ENCODE data around the gene MAP4K1.

MAP4K1 gene

DNA sequence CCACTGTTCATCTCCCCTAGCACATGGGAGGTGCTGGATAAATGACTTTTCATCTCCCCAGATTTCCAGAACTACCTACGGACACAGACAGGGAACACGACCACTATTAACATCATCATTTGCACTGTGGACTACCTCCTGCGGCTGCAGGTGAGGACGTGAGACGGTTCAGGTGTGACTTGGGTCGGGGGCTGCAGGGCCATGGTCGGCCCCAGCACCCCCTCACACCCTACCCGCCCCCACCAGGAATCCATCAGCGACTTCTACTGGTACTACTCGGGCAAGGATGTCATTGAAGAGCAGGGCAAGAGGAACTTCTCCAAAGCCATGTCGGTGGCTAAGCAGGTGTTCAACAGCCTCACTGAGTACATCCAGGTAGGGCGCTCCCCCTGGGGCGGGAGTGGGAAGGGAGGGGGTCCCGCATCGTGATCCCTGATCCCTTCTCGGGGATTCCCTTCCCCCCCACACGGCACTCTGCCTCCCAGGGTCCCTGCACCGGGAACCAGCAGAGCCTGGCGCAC, 74.4 kb downstream of the MAP4K1 start:
- Histone ChIP-seq H2BK5ac (ENCODE audit: low read depth, low read length, poor library complexity) (no peak overlapping the region), H3K4ac (ENCODE audit: low read depth, low read length) (no peak overlapping the region), H3K23ac (ENCODE audit: low read length) (no peak overlapping the region), H4K91ac (ENCODE audit: low read depth, low read length) (no peak overlapping the region), H3K9me3 (ENCODE audit: insufficient read depth, low read depth, low read length) (no peaks in the 10 kb centered on the region), H3K18ac (ENCODE audit: low read length) (no peak overlapping the region), H2AFZ (ENCODE audit: insufficient read depth, low read length, poor library complexity) (no peak overlapping the region), H3K27ac (ENCODE audit: low read depth, low read length) (no peak overlapping the region), H3K36me3 (ENCODE audit: control insufficient read depth in 1 of 2, insufficient read depth in 2 of 2, low read length in 2 of 2) (no peaks in the 10 kb centered on the region), H3K9ac (ENCODE audit: low read length) (no peak overlapping the region), H3K27me3 (ENCODE audit: insufficient read depth, low read length) (no peaks in the 10 kb centered on the region), H2BK12ac (ENCODE audit: low read length) (no peak overlapping the region), H3K79me2 (ENCODE audit: control insufficient read depth, insufficient read depth, low read length, poor library complexity) (no peaks in the 10 kb centered on the region), H3K4me2 (ENCODE audit: low read length) (no peak overlapping the region), H4K12ac (ENCODE audit: low read depth, low read length) (no peak overlapping the region), H3K14ac (ENCODE audit: low read length) (no peak overlapping the region), H3K4me3 (ENCODE audit: low read depth, low read length) (no peak overlapping the region), H2AK5ac (ENCODE audit: low read length) (no peak overlapping the region), H3K4me1 (ENCODE audit: control insufficient read depth in 1 of 2, insufficient read depth in 2 of 2, low read length in 2 of 2) (peaks cover 0 to 4% of the 10 kb centered on the region in 2 experiments), H2BK120ac (ENCODE audit: insufficient read depth, low read length, poor library complexity) (no peak overlapping the region), H4K8ac (ENCODE audit: low read depth, low read length) (no peak overlapping the region), H3K79me1 (ENCODE audit: low read length) (no peaks in the 10 kb centered on the region)
- DNase-seq: no peak
- no CpG with 5 or more reads among the region's 19 CpGs for WGBS (ENCODE audit: extremely low coverage, insufficient coverage, insufficient read length)

DNA sequence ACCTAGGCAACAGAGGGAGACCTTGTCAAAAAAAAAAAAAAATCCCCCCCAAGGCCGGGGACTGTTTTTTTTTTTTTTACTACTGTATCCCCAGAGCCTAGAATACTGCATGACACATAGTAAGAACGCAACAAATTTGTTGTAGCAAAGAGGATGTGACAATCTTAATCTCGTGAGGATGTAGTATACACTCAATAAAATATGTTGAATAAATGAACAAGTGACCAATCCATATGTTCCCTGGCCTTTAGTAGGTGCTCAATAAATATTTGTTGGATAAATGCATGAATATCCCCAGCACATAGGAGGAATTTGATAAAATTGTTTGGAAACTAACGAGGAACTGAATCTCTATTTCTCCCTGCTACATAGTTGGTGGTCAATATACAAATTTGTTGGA, 75.7 kb downstream of the MAP4K1 start:
- H2BK12ac ChIP-seq (ENCODE audit: low read length): no peak overlapping the region
- no peak for DNase-seq
- no peaks in the 10 kb centered on the region for H3K79me2 ChIP-seq (ENCODE audit: control insufficient read depth, insufficient read depth, low read length, poor library complexity)
- no peak overlapping the region for H3K4me3 ChIP-seq (ENCODE audit: low read depth, low read length)
- no CpG with 5 or more reads among the region's 4 CpGs for WGBS (ENCODE audit: extremely low coverage, insufficient coverage, insufficient read length)
- H4K91ac ChIP-seq (ENCODE audit: low read depth, low read length): no peak overlapping the region
- H2BK120ac ChIP-seq (ENCODE audit: insufficient read depth, low read length, poor library complexity): no peak overlapping the region
- H2BK5ac ChIP-seq (ENCODE audit: low read depth, low read length, poor library complexity): no peak overlapping the region
- H3K9me3 ChIP-seq (ENCODE audit: insufficient read depth, low read depth, low read length): peaks cover 2% of the 10 kb centered on the region
- H3K18ac ChIP-seq (ENCODE audit: low read length): no peak overlapping the region
- no peak overlapping the region for H4K8ac ChIP-seq (ENCODE audit: low read depth, low read length)
- no peak overlapping the region for H2AFZ ChIP-seq (ENCODE audit: insufficient read depth, low read length, poor library complexity)
- H3K27me3 ChIP-seq (ENCODE audit: insufficient read depth, low read length): no peaks in the 10 kb centered on the region
- no peak overlapping the region for H2AK5ac ChIP-seq (ENCODE audit: low read length)
- no peaks in the 10 kb centered on the region for H3K79me1 ChIP-seq (ENCODE audit: low read length)
- H3K4me1 ChIP-seq (ENCODE audit: control insufficient read depth in 1 of 2, insufficient read depth in 2 of 2, low read length in 2 of 2): peaks cover 0 to 4% of the 10 kb centered on the region in 2 experiments
- H3K23ac ChIP-seq (ENCODE audit: low read length): no peak overlapping the region
- H3K4ac ChIP-seq (ENCODE audit: low read depth, low read length): no peak overlapping the region
- H3K9ac ChIP-seq (ENCODE audit: low read length): no peak overlapping the region
- H3K4me2 ChIP-seq (ENCODE audit: low read length): no peak overlapping the region
- H3K27ac ChIP-seq (ENCODE audit: low read depth, low read length): no peak overlapping the region
- no peak overlapping the region for H4K12ac ChIP-seq (ENCODE audit: low read depth, low read length)
- no peak overlapping the region for H3K14ac ChIP-seq (ENCODE audit: low read length)
- H3K36me3 ChIP-seq (ENCODE audit: control insufficient read depth in 1 of 2, insufficient read depth in 2 of 2, low read length in 2 of 2): peaks cover 0 to 2% of the 10 kb centered on the region in 2 experiments

DNA sequence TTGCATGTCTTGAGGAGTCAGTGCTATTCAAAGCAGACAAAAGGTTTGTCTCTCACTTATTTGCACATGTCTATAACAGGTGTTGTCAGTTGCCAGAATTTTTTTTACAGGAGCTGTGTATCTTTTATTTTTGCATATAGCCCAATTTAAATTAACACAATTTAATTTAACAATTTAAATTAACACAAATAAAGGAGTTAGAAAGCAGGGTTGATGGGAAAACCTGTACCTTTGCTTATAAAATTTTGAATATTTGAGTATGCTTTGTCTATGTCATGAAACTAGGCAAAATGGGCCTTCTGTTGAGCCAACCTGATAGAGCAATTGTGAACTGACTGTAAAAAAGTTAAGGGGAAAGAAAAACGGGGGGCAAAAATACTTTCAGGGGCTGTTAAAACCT, 78.0 kb downstream of the MAP4K1 start:
- H2BK5ac ChIP-seq (ENCODE audit: low read depth, low read length, poor library complexity): no peak overlapping the region
- no peak overlapping the region for H3K4me2 ChIP-seq (ENCODE audit: low read length)
- H2BK120ac ChIP-seq (ENCODE audit: insufficient read depth, low read length, poor library complexity): no peak overlapping the region
- no peak overlapping the region for H3K9ac ChIP-seq (ENCODE audit: low read length)
- H3K14ac ChIP-seq (ENCODE audit: low read length): no peak overlapping the region
- no CpG with 5 or more reads among the region's 1 CpG for WGBS (ENCODE audit: extremely low coverage, insufficient coverage, insufficient read length)
- H3K4me3 ChIP-seq (ENCODE audit: low read depth, low read length): no peak overlapping the region
- H3K27ac ChIP-seq (ENCODE audit: low read depth, low read length): no peak overlapping the region
- peaks cover 8% of the 10 kb centered on the region for H3K9me3 ChIP-seq (ENCODE audit: insufficient read depth, low read depth, low read length)
- no peak overlapping the region for H4K91ac ChIP-seq (ENCODE audit: low read depth, low read length)
- no peak overlapping the region for H2BK12ac ChIP-seq (ENCODE audit: low read length)
- H3K27me3 ChIP-seq (ENCODE audit: insufficient read depth, low read length): no peaks in the 10 kb centered on the region
- DNase-seq: no peak
- H2AK5ac ChIP-seq (ENCODE audit: low read length): no peak overlapping the region
- H3K4ac ChIP-seq (ENCODE audit: low read depth, low read length): no peak overlapping the region
- H3K79me1 ChIP-seq (ENCODE audit: low read length): no peaks in the 10 kb centered on the region
- H4K12ac ChIP-seq (ENCODE audit: low read depth, low read length): no peak overlapping the region
- no peak overlapping the region for H3K23ac ChIP-seq (ENCODE audit: low read length)
- H3K18ac ChIP-seq (ENCODE audit: low read length): no peak overlapping the region
- H4K8ac ChIP-seq (ENCODE audit: low read depth, low read length): no peak overlapping the region
- no peaks in the 10 kb centered on the region for H3K4me1 ChIP-seq (ENCODE audit: control insufficient read depth in 1 of 2, insufficient read depth in 2 of 2, low read length in 2 of 2)
- peaks cover 0 to 2% of the 10 kb centered on the region in 2 experiments for H3K36me3 ChIP-seq (ENCODE audit: control insufficient read depth in 1 of 2, insufficient read depth in 2 of 2, low read length in 2 of 2)
- no peak overlapping the region for H2AFZ ChIP-seq (ENCODE audit: insufficient read depth, low read length, poor library complexity)
- H3K79me2 ChIP-seq (ENCODE audit: control insufficient read depth, insufficient read depth, low read length, poor library complexity): no peaks in the 10 kb centered on the region

DNA sequence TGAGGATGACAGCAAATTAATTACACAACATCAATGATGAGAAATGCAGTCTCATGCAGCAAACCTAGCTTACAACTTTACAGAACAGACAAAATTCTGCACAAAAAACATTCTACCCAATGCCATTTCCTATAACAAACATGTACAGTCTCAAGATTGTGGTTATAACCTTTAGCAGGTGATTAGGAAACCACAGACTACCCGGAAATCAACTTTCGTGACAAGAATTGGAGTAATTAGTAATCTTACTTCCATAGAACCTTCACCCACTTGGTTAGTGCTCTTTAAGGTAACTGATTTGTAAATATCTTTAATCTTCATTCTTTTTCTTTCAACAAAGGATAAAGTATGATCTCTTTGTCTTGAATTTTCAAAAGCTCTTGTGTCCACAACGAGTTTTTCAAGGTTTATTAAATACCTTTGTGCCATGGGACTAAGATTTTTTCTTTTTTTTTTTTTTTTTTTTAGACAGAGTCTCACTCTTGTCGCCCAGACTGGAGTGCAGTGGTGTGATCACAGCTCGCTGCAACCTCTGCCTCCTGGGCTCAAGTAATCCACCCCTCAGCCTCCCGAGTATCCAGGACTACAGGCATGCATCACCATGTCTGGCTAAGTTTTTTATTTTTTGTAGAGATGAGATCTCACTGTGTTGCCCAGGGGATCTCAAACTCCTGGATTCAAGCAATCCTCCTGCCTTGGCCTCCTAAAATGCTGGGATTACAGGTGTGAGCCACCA, 78.8 kb downstream of the MAP4K1 start:
- Histone ChIP-seq H3K9ac (ENCODE audit: low read length) (no peak overlapping the region), H2AK5ac (ENCODE audit: low read length) (no peak overlapping the region)
- no CpG with 5 or more reads among the region's 6 CpGs for WGBS (ENCODE audit: extremely low coverage, insufficient coverage, insufficient read length)

More for the DNA sequence above, 78.8 kb downstream of the MAP4K1 start:
- Histone ChIP-seq H2BK12ac (ENCODE audit: low read length) (no peak overlapping the region), H4K8ac (ENCODE audit: low read depth, low read length) (no peak overlapping the region), H3K79me1 (ENCODE audit: low read length) (no peaks in the 10 kb centered on the region), H3K36me3 (ENCODE audit: control insufficient read depth in 1 of 2, insufficient read depth in 2 of 2, low read length in 2 of 2) (peaks cover 0 to 2% of the 10 kb centered on the region in 2 experiments), H3K79me2 (ENCODE audit: control insufficient read depth, insufficient read depth, low read length, poor library complexity) (no peaks in the 10 kb centered on the region), H3K9me3 (ENCODE audit: insufficient read depth, low read depth, low read length) (peaks cover 13% of the 10 kb centered on the region), H3K18ac (ENCODE audit: low read length) (no peak overlapping the region), H3K23ac (ENCODE audit: low read length) (no peak overlapping the region), H2AFZ (ENCODE audit: insufficient read depth, low read length, poor library complexity) (no peak overlapping the region), H3K27ac (ENCODE audit: low read depth, low read length) (no peak overlapping the region), H3K4ac (ENCODE audit: low read depth, low read length) (no peak overlapping the region), H4K91ac (ENCODE audit: low read depth, low read length) (no peak overlapping the region), H3K4me3 (ENCODE audit: low read depth, low read length) (no peak overlapping the region), H3K14ac (ENCODE audit: low read length) (no peak overlapping the region), H4K12ac (ENCODE audit: low read depth, low read length) (no peak overlapping the region), H3K4me1 (ENCODE audit: control insufficient read depth in 1 of 2, insufficient read depth in 2 of 2, low read length in 2 of 2) (no peaks in the 10 kb centered on the region), H3K4me2 (ENCODE audit: low read length) (no peak overlapping the region), H2BK120ac (ENCODE audit: insufficient read depth, low read length, poor library complexity) (no peak overlapping the region), H2BK5ac (ENCODE audit: low read depth, low read length, poor library complexity) (no peak overlapping the region), H3K27me3 (ENCODE audit: insufficient read depth, low read length) (no peaks in the 10 kb centered on the region)
- DNase-seq: no peak

All from trophoblast cell (in vitro differentiated cells and primary cell).